Activated CD4-positive, alpha-beta T cell treated with anti-CD3 and anti-CD28 coated beads, Interleukin-2, amount 50 U/mL, for 1 hour (primary cell): Measurements from ENCODE around the gene PCNP.
"Not testable (repeated sequence)": the region's sequence is repeated elsewhere in the genome, so short reads cannot be mapped to it uniquely, and the experiment has no call there.

ENCODE experiments used
- DNase-seq: peaks from one replicate; pipeline ENCODE4 v3.0.0-alpha.2; 2020

The PCNP gene, protein sequence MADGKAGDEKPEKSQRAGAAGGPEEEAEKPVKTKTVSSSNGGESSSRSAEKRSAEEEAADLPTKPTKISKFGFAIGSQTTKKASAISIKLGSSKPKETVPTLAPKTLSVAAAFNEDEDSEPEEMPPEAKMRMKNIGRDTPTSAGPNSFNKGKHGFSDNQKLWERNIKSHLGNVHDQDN

DNA sequence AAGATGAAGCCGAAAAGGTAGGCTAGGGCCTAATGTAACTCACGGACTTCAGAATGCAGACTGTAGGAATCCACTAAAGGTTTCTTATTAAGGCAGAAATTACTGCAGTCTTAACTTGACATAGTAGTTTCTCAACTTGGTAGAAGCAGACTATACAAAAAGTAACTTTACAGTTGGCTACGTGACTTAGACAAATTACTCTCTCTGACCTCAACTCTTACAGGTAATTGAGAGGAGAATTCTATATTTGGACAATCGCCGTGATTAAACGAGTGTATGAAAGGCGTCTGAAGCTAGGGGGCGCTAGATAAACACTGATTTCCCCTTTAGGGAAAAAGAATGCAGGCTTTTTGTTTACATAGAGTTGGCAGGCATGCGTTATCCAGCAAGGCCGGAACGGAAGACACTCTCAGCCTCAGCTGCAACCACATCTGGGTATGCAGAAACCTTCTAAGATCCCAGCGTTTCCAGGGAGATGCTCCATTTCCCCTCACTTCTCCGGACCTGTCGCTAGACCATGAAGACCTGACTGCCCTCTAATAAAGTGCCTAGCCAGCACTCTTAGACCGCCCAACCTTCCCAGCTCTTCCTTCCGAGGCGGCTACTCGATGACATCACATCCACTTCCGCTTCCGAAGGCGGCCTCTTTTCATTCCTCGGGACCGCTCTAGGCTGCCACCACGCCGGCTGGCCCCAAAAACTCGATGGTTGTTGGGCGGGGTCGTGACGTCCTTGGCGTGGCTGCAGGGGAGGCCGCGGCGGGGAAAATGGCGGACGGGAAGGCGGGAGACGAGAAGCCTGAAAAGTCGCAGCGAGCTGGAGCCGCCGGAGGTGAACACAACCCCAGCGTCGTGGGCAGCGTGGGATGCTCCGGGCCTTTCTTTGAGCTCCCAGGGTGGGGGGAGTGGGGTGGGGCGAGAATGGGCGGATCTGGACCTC is at the start of gene PCNP:
Gene PCNP, plus strand, starts transcription at position 732 of the 939 bp plus-strand sequence. Its CDS starts 36 bp downstream, at position 768.
- peak; percentile 99 for DNase-seq

DNA sequence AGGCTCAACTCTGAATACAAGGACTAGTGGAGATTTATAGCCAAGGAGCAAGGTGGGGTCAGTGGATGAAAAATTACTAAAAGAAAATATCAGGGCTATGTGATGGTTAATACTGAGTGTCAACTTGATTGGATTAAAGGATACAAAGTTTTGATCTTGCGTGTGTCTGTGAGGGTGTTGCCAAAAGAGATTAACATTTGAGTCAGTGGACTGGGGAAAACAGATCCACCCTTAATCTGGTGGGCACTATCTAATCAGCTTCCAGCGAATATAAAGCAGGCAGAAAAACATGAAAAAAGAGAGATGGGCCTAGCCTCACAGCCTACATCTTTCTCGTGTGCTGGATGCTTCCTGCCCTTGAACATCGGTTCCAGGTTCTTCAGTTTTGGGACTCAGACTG is 46.5 kb upstream of the PCNP start:
- no peak for DNase-seq

DNA sequence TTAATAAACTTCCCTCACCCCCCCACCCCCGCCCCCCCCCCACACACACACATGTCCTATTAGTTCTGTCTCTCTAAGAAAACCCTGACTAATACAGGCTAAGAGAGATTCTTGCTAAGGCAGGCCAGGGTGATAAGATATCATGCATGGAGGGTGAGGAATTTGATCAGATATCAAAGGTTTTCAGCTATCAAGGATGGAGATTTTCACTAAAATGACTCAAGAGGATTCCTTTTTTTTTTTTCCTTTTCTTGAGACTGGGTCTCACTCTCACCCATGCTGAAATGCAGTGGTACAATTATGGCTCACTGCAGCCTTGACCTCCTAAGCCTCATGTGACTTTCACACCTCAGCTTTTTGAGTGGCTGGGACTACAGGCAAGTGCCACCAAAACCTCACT is 46.1 kb upstream of the PCNP start:
- DNase-seq, result no peak

DNA sequence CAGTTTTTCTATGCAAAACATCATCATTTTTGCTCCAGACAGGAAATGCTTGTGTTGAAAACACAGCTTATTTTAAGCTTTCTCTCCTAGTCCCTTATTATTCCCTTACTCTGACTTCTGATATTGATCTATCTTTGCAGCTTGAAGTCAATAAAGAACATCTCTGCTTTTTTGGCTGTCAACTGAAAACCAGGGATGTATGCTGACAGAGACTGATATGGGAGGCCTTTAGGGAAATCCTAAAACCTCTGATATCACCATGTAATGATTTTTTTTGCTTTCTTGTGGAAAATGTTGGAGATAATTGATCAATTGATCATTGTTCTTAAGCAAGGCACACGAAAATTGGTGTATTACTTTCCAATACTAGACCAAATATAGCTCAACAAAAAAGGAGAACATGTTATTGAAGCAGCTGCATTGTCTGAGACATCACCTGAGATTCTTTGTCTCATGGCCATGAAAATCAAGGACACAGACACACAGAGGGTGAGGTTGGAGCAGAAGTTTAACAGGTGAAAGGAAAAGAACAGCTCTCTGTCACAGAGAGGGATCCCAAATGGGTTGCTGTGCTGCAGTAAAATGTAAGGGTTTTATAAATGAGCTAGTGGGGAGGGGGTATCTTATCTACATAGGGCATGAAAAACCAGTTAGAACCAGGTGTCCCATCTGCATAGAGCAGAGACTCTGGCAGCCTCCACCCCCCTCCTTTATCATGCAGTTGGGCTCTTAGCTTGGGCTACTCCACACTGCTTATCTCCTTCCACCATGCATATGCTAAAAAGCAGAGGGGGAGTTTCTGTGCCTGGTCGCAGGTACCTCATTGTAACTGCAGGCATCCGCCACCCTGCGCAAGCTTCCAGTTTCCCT is 43.9 kb upstream of the PCNP start:
- DNase-seq, result no peak

DNA sequence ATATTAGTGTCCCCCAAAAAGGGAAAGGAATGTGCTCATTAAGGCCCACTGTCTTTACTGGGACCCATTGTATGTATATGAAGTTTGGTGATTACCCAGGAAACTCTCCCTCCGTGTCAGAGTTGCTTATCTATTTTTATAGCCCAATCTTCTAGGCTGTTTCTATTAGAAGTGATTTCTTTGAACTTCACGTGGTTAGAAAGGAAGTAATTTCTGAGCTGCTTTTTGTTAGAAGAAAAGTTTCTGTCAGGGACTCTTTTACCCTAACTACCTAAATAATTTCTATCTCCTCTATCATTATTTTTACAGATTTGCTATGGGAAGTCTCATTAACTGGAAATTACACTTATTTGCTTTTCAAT is 43.3 kb upstream of the PCNP start:
- no peak for DNase-seq

DNA sequence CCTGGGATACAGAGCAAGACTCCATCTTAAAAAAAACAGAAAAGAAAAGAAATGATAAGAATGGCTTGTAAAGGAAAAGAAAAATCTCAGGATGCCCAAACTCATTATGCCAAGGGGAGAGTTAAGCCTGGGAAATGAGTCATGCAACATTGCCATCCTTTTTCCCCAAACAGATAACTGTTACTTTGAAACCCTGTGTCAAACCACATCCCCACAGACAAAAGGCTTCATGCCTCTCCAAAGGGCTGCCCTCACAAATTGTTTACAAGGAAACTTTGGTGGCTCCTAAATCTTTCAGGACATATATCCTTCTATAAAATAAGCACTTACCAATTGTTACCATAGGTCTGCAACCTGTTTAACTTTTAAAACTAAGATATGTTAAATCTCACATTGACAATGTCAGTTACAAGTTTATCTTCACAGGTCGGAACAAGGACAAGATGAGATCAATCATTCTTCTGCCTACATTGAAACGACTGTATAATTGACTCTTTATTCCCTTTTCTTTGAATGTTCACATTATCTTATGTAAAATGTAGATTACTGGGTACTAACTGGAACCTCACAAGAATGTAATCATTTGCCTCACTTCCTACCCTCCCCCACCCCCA is 42.4 kb upstream of the PCNP start:
- no peak for DNase-seq

DNA sequence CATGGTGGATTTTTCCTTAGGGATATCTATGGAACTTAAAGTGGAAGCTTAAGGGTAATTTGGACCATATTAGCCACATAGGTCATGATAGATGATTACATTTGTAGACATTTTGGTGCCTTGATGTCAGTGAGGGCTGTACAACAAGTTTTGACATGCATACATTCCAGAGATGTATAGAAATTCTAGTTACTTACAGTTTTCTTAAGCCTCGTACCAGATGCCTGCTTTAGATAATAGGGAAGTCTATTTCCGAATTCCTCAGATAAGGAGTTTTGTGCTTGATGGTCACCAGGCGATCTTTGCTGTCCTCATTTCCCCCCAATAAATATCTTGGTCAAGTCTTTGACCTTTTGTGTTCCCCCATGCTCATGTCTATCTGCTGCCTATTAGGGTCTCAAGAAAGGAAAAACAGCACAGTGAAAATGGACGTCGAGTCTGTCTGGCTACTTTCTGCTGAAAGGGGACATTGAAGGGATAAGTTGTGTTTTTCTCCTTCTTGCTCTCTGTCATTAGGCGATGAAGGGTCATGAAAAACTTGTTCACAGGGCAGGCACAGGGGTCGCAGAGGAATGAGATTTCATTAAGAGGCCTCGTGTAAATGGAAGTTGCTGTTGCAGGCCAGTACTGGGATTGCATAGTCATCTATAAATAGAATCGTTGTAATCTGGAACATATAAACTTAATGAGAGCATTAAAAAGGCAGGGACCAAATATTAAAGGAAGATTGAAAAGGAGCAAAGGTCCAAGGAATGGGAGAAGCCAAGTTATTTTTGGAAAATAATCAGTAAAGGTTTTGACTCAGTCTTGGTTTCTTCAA is 41.0 kb upstream of the PCNP start:
- no peak for DNase-seq

DNA sequence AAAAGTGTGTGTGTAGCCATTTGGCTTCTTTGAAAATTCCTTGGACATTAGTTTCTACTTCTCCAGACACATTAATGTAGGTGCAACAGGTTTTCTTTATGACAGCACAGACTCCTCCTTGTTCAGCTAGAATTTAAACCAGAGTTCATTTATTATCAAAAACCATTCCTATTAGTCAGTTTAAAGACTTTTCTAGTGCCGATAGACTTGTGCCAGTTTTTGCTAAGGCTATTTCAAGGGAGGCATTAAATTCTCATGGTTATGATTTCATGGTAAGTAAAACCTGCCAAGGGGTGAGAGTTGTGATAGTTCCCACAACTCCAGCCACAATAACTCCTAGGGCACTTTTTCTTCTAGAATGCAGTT is 40.4 kb upstream of the PCNP start:
- no peak for DNase-seq

DNA sequence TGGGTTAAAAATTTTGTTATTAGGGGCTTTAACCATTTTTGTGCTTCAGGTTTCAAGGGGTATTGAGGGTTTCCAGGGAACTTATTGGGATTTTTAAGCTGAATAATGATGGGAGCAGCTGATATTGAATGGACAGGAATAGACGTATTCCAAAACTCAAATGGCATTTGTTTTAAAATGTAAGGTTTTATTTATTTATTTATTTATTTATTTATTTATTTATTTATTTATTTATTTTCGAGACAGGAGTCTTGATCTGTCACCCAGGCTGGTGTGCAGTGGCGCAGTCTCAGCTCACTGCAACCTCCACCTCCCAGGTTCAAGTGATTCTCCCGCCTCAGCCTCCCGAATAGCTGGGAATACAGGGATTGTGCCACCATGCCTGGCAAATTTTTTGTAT is 38.8 kb upstream of the PCNP start:
- no peak for DNase-seq

DNA sequence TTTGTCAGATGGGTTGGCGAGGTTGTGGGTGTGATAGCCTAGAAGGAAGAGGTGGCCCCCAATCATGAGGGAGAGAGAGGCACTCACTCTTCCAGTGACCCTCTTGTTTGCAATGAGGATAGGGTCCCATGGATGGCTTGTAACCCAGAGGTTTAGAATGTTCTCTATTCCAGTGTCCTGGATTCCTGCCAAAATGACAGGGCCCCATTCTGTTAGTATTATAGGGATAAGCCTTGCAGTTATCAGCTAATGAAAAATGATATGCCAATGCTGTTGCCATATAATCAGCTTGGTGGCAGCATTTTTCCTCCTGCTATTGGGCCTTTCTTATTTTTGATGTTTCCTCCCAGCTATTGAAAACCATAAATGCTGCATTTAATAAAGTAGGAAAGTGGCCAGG is 37.7 kb upstream of the PCNP start:
- DNase-seq, result no peak

DNA sequence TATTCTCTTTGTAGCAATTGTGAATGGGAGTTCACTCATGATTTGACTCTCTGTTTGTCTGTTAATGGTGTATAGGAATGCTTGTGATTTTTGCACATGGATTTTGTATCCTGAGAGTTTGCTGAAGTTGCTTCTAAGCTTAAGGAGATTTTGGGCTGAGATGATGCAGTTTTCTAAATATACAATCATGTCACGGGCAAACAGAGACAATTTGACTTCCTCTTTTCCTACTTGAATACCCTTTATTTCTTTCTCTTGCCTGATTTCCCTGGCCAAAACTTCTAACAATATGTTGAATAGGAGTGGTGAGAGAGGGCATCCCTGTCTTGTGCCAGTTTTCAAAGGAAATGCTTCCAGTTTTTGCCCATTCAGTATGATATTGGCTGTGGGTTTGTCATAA is 37.0 kb upstream of the PCNP start:
- DNase-seq, result not testable (repeated sequence)

DNA sequence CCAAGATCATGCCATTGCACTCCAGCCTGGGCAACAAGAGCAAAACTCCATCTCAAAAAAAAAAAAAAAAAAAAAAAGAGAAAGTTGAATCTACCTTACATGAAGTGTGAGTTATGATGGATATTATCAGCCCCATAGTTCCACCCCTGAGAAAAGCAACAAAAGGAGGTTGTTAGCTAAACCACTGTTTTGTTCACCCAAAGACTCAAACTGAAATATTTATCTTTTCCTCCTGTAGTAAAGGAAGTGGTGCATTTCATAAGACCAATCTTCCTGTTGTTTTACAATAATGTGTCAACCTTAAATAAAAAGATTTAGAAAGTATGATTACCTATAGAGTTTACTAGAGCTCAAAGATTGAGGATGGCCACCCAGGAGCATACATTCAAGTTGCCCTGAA is 31.0 kb upstream of the PCNP start:
- no peak for DNase-seq

DNA sequence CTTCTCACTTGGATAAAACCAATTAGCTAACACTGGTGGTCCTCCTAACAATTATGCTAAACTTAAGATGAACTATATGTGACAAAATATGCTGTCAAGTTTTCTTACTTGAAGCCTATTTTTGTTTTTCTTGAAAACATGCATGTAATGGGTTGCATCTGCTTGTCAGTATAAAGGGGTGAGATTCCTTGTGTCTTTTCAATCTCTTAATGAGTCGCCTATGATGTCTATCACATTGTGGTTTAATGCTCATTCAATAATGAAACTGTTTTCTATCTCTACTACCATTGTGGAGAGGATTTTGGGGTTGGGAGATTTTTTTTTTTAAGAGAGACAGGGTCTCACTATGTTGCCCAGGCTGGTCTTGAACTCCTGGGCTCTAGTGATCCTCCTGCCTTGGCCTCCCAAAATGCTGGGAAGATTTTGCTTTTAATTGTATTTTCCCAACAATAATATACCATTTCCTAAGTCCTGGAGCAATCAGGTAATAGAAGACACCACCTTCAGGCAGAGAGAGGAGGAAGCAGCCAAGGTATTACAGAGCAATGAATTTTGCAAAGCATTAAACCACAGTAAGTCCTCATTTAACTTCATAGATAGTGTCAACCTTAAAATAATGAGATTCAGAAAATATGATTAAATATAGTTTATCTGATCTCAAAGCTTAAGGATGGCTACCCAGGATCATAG is 29.7 kb upstream of the PCNP start:
- DNase-seq, result no peak

DNA sequence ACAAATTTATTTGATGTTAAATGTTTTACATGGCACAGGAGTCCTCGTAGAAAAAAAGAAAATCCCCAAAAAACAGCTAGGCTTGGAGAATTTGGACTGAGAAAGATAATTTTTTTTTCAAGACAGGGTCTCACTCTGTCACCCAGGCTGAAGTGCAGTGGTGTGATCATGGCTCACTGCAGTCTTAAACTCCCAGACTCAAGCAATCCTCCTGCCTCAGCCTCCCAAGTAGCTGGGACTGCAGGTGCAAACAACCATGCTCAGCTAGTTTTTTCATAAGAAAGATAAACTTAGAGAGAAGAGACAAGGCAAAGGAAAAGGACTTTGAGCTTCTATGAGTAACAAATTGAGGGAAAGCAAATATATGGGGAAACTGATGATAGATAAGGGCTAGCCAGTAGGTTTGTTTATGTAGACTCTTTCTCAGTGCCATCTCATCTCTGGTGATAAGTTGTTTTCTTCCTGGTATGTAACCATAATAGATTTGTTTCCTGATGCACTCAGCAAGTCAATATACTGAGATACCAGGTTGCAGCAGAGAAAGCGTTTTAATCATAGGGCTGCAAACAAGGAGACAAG is 25.4 kb upstream of the PCNP start:
- no peak for DNase-seq

DNA sequence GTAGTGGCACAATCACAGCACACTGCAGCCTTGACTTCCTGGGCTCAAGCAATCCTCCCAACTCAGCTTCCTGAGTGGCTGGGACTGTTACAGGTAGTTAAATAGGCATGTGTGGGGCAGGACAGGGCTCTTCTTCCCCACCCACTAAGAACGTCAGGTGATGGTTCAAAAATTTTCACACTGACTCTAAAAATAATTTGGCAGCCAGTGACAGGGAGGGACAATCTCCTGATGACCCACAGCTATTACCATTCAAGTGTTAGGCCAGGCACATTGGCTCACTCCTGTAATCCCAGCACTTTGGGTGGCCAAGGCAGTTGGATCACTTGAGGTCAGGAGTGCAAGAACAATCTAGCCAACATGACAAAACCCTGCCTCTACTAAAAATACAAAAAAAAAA is 24.5 kb upstream of the PCNP start:
- DNase-seq, result no peak

DNA sequence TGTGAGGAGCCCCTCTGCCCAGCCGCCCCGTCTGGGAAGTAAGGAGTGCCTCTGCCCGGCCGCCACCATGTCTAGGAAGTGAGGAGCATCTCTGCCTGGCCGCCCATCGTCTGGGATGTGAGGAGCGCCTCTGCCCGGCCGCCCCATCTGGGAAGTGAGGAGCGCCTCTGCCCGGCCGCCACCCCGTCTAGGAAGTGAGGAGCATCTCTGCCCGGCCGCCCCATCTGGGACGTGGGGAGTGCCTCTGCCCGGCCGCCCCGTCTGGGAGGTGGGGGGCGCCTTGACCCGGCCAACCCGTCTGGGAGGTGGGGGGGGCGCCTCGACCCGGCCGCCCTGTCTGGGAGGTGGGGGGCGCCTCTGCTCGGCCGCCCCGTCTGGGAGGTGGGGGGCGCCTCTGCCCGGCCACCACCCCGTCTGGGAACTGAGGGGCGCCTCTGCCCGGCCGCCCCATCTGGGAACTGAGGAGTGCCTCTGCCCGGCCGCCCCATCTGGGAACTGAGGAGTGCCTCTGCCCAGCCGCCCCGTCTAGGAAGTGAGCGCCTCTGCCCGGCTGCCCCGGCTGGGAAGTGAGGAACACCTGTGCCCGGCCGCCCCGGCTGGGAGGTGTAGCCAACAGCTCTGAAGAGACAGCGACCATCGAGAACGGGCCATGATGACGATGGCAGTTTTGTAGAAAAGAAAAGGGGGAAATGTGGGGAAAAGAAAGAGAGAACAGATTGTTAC is 22.5 kb upstream of the PCNP start:
- not testable (repeated sequence) for DNase-seq

DNA sequence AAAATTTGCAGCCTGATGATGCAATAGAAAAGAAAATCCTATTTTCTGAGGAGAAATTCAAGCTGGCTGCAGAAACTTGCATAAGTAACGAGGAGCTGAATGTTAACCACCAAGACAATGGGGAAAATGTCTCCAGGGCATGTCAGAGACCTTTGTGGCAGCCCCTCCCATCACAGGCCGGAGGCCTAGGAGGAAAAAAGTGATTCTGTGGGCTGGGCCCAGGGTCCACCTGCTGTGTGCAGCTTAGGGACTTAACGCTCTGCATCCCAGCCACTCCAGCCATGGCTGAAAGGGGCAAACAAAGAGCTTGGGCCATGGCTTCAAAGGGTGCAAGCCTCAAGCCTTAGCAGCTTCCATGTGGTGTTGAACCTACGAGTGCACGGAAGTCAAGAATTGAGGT is 20.6 kb upstream of the PCNP start:
- not testable (repeated sequence) for DNase-seq

DNA sequence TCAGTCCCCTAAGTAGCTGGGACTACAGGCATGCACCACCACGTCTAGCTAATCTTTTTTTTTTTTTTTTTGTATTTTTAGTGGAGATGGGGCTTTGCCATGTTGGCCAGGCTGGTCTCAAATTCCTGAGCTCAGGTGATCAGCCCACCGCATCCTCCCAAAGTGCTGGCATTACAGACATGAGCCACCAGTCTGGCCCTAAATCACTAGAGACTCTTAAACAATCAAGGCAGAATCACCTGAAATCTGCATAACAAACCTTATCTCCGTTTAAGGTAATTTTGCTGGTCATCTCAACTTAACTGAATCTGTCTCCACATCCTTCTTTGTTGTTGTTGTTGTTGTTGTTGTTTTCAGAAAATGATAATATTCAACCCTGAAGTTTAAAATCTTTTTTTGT is 17.9 kb upstream of the PCNP start:
- DNase-seq, result no peak

DNA sequence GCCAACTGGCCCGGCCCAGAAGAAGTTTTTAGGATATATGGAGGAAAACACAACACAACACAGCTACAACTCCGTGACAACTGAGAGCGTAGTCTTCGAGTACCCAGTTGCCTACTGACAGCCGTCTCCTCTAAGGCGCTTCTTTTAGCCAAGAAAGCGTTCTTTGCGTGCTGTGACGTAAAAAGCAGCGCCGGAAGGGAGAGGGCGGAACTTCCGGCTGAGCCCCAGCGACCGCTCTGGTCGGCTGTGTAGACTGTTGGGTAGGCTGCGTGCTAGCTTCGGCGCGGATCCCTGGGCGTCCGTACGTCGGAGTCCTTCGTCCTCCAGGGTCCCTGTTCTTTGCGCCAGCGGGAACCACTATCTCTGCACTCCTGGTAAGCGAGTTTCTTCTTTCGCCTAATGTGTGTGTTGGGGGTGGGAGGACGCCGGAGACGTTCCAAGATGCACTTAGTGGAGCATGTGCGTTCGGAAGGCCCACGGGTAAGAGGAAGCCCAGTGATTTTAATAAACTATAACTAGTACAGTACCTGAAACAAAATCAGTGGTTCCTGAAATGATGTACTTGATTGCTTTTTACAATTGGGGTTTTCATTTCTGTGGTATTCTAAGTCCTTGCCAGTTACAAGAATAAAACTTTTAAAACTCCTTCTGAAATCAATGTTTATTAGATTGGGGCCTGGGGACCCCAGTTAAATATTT is 12.2 kb upstream of the PCNP start, which contains the start of gene TRMT10C:
Gene TRMT10C, plus strand, starts transcription at position 239 of the 699 bp plus-strand sequence. CDS start 2,914 bp downstream, outside the sequence.
- peak; percentile 88 for DNase-seq
